Small intestine (tissue), 7 donors: Measurements from ENCODE around the gene TK2. TPM values are rescaled to one million over a fixed set of nuclear protein-coding genes. Genes with fewer than 3 reads are reported as not detected.

Experiments
- DNase-seq, 2 donors: peaks; one replicate each; pipeline versions ENCODE4 v3.0.0 to v3.0.0-alpha.2; 2013
- FAIRE-seq: peaks from 2 replicates; lab custom pipeline; 2012; peaks lifted over from hg19 to GRCh38; lab: Jason Lieb, UNC
- H3K27ac ChIP-seq, 3 donors: one replicate each; pipeline ENCODE4 v1.5.1; 2013; ENCODE audit warnings: low read length in 2 of 3, mild to moderate bottlenecking in 2 of 3, control low read depth in 1 of 3, inconsistent platforms in 1 of 3, low read depth in 1 of 3, moderate library complexity in 1 of 3
- H3K27me3 ChIP-seq, 3 donors: one replicate each; pipeline ENCODE4 v1.6.1; 2013; ENCODE audit warnings: low read length in 3 of 3, inconsistent platforms in 1 of 3; ENCODE audit not compliant: control insufficient read depth in 3 of 3, insufficient read depth in 3 of 3
- H3K36me3 ChIP-seq, 3 donors: one replicate each; pipeline ENCODE4 v1.6.1; 2013; ENCODE audit warnings: low read length in 3 of 3, inconsistent platforms in 1 of 3, low read depth in 1 of 3, mild to moderate bottlenecking in 1 of 3, moderate library complexity in 1 of 3; ENCODE audit not compliant: control insufficient read depth in 3 of 3, insufficient read depth in 2 of 3
- H3K4me1 ChIP-seq, 3 donors: one replicate each; pipeline ENCODE4 v1.6.1; 2013; ENCODE audit warnings: low read length in 2 of 3, inconsistent platforms in 1 of 3, low read depth in 1 of 3, mild to moderate bottlenecking in 1 of 3, moderate library complexity in 1 of 3; ENCODE audit not compliant: control insufficient read depth in 3 of 3, insufficient read depth in 2 of 3
- H3K4me3 ChIP-seq, 3 donors: one replicate each; pipeline ENCODE4 v1.5.1; 2013; ENCODE audit warnings: low read length in 3 of 3, control low read depth in 1 of 3, inconsistent platforms in 1 of 3, low read depth in 1 of 3, mild to moderate bottlenecking in 1 of 3, moderate library complexity in 1 of 3
- H3K9me3 ChIP-seq, 2 donors: one replicate each; pipeline ENCODE4 v1.6.1; 2013; ENCODE audit warnings: low read depth in 1 of 2, low read length in 1 of 2; ENCODE audit not compliant: control insufficient read depth in 2 of 2, insufficient read depth in 1 of 2
- WGBS, 3 donors: extraction: QIAGEN DNeasy Blood & Tissue Kit; methylation state at CpG; one replicate each; pipeline ENCODE4 v1.1.7; 2013; 5-methylcytosine and 5-hydroxymethylcytosine counted together
- polyA plus RNA-seq, 4 donors: library from polyadenylated mRNA; stranded (reverse) in 3 of 4; unstranded in 1 of 4; fragments of 200-250 nt in 3 of 4; fragments of 120-200 nt in 1 of 4; gene quantifications; one replicate each; pipeline versions ENCODE4 v1.2.1 to v1.2.3, GENCODE V29; 2013
- donor health status: healthy with polysubstance abuse.
- donor health status: control.
- donor health status: control.
- donor health status: Bipolar disorder and iron deficiency.
- donor health status: healthy.

TK2 gene
- polyA plus RNA-seq, 4 donors, result 9.2 to 21.3 (median 12.6) TPM

GRCh38 chr16:66578651-66579531, 29.0 kb upstream of the TK2 start, which contains the start of gene CMTM2:
TSS of gene CMTM2 (plus strand) at chr16:66579463. CDS start at chr16:66579608, 145 bp downstream.
- Histone ChIP-seq H3K27ac (no peak within 1 kb of the TSS), H3K36me3 (no peaks in the 10 kb centered on the region), H3K9me3 (peaks cover 0 to 3% of the 10 kb centered on the region in 2 donors), H3K4me3 (peak within 1 kb of the TSS; percentile 4 to 49 (median 25)), H3K27me3 (peaks cover 0 to 20% (median 2%) of the 10 kb centered on the region in 3 donors), H3K4me1 (peaks cover 0 to 17% (median 6%) of the 10 kb centered on the region in 3 donors)
- peak in 1 of 2 donors; percentile 45 for DNase-seq
- WGBS, 3 donors, result 13 to 17% (median 14%) methylated on average over 75 to 77 of the region's 77 CpGs
- FAIRE-seq, result no peak

- Histone ChIP-seq H3K4me3 (no peak overlapping the region), H3K27me3 (peaks cover 0 to 20% (median 2%) of the 10 kb centered on the region in 3 donors), H3K36me3 (no peaks in the 10 kb centered on the region), H3K4me1 (peaks cover 0 to 14% (median 3%) of the 10 kb centered on the region in 3 donors), H3K9me3 (no peaks in the 10 kb centered on the region), H3K27ac (no peak overlapping the region)
- WGBS, 3 donors, result 89 to 96% (median 95%) methylated on average over 5 of the region's 5 CpGs
- FAIRE-seq (no peak), DNase-seq (no peak)
Observed at GRCh38 chr16:66576296-66576695, 26.4 kb upstream of the TK2 start.

- FAIRE-seq, result no peak
- peaks cover 0 to 19% (median 2%) of the 10 kb centered on the region in 3 donors for H3K27me3 ChIP-seq
- H3K9me3 ChIP-seq, result no peaks in the 10 kb centered on the region
- no peaks in the 10 kb centered on the region for H3K36me3 ChIP-seq
- no peak overlapping the region for H3K4me3 ChIP-seq
- H3K27ac ChIP-seq, result no peak overlapping the region
- no peak for DNase-seq
- H3K4me1 ChIP-seq, result peaks cover 0 to 11% (median 6%) of the 10 kb centered on the region in 3 donors
- WGBS, 3 donors, result 91 to 97% (median 94%) methylated on average over 3 of the region's 3 CpGs
Observed at GRCh38 chr16:66575060-66575459, 25.1 kb upstream of the TK2 start.

GRCh38 chr16:66574531-66574930, 24.6 kb upstream of the TK2 start:
- no peak overlapping the region for H3K4me3 ChIP-seq
- no peaks in the 10 kb centered on the region for H3K36me3 ChIP-seq
- DNase-seq (no peak), FAIRE-seq (no peak)
- 80 to 83% (median 82%) methylated on average over 3 of the region's 3 CpGs for WGBS, 3 donors
- peaks cover 0 to 14% (median 2%) of the 10 kb centered on the region in 3 donors for H3K27me3 ChIP-seq
- H3K27ac ChIP-seq, result no peak overlapping the region
- peaks cover 0 to 14% (median 7%) of the 10 kb centered on the region in 3 donors for H3K4me1 ChIP-seq
- no peaks in the 10 kb centered on the region for H3K9me3 ChIP-seq

GRCh38 chr16:66574081-66574480, 24.2 kb upstream of the TK2 start:
- Histone ChIP-seq H3K4me1 (peaks cover 0 to 18% (median 6%) of the 10 kb centered on the region in 3 donors), H3K27ac (no peak overlapping the region), H3K27me3 (peaks cover 0 to 12% (median 2%) of the 10 kb centered on the region in 3 donors), H3K36me3 (no peaks in the 10 kb centered on the region), H3K9me3 (no peaks in the 10 kb centered on the region), H3K4me3 (no peak overlapping the region)
- WGBS, 3 donors, result 92 to 95% (median 94%) methylated on average over 1 of the region's 1 CpG
- DNase-seq, result no peak
- no peak for FAIRE-seq

- Histone ChIP-seq H3K4me3 (no peak overlapping the region), H3K36me3 (no peaks in the 10 kb centered on the region), H3K27me3 (no peaks in the 10 kb centered on the region), H3K4me1 (peaks cover 0 to 12% (median 5%) of the 10 kb centered on the region in 3 donors), H3K9me3 (no peaks in the 10 kb centered on the region), H3K27ac (no peak overlapping the region)
- 59 to 76% (median 72%) methylated on average over 2 of the region's 2 CpGs for WGBS, 3 donors
- FAIRE-seq, result no peak
- no peak for DNase-seq
Observed at GRCh38 chr16:66572356-66572755, 22.4 kb upstream of the TK2 start.

GRCh38 chr16:66569827-66570405, 20.0 kb upstream of the TK2 start:
- peaks cover 0 to 15% (median 3%) of the 10 kb centered on the region in 3 donors for H3K36me3 ChIP-seq
- no peaks in the 10 kb centered on the region for H3K9me3 ChIP-seq
- no peak for FAIRE-seq
- no peak overlapping the region for H3K4me3 ChIP-seq
- peak overlapping the region in 2 of 3 donors; percentile 27 to 71 for H3K27ac ChIP-seq
- WGBS, 3 donors, result 15 to 52% (median 34%) methylated on average over 3 of the region's 3 CpGs
- H3K4me1 ChIP-seq, result peaks cover 0 to 12% (median 5%) of the 10 kb centered on the region in 3 donors
- no peaks in the 10 kb centered on the region for H3K27me3 ChIP-seq
- peak; percentile 73 to 82 for DNase-seq

- WGBS, 3 donors, result 50 to 91% (median 73%) methylated on average over 1 of the region's 1 CpG
- no peak for FAIRE-seq
- DNase-seq, result no peak
- H3K4me1 ChIP-seq, result peaks cover 0 to 12% (median 5%) of the 10 kb centered on the region in 3 donors
- H3K36me3 ChIP-seq, result peaks cover 0 to 15% (median 5%) of the 10 kb centered on the region in 3 donors
- no peaks in the 10 kb centered on the region for H3K27me3 ChIP-seq
- no peak overlapping the region for H3K27ac ChIP-seq
- H3K9me3 ChIP-seq, result no peaks in the 10 kb centered on the region
- H3K4me3 ChIP-seq, result no peak overlapping the region
Observed at GRCh38 chr16:66569131-66569530, 19.2 kb upstream of the TK2 start.
